ENCODE data around the gene PGAM2. TPM values are rescaled to one million over a fixed set of nuclear protein-coding genes. Genes with fewer than 3 reads are reported as not detected.
A peak's percentile ranks its signal among the peaks of the same experiment; 100 is the strongest.

PGAM2 gene
- total RNA-seq, 1 donor from 2014 or later: 671 TPM

- intact Hi-C loops (cut with micrococcal nuclease): no loop called here
- no peak for TF ChIP-seq CTCF (IDR thresholded peaks at IDR 0.05; ENCODE audit: borderline replicate concordance)
- Histone ChIP-seq H3K36me3 (no peaks in the 10 kb centered on the region), H3K27me3 (ENCODE audit: low read depth) (peaks cover 10% of the 10 kb centered on the region), H3K27ac (replicated peaks) (peak overlapping the region; percentile 56), H3K4me1 (peaks cover 41% of the 10 kb centered on the region), H3K9me3 (replicated peaks) (no peaks in the 10 kb centered on the region), H3K4me3 (no peak overlapping the region)
- DNase-seq: peak; percentile 14
Measured at GRCh38 chr7:44101966-44102845, 36.8 kb upstream of the PGAM2 start.

- TF ChIP-seq CTCF (IDR thresholded peaks at IDR 0.05; ENCODE audit: borderline replicate concordance): no peak
- H3K9me3 ChIP-seq (replicated peaks): no peaks in the 10 kb centered on the region
- peaks cover 41% of the 10 kb centered on the region for H3K4me1 ChIP-seq
- H3K4me3 ChIP-seq: no peak overlapping the region
- no peaks in the 10 kb centered on the region for H3K36me3 ChIP-seq
- peaks cover 10% of the 10 kb centered on the region for H3K27me3 ChIP-seq (ENCODE audit: low read depth)
- peak; percentile 11 for DNase-seq
- peak overlapping the region; percentile 56 for H3K27ac ChIP-seq (replicated peaks)
- intact Hi-C loops (cut with micrococcal nuclease): no loop called here
Measured at GRCh38 chr7:44101303-44101965, 36.1 kb upstream of the PGAM2 start.

- no peak for TF ChIP-seq CTCF (IDR thresholded peaks at IDR 0.05; ENCODE audit: borderline replicate concordance)
- Histone ChIP-seq H3K27ac (replicated peaks) (peak overlapping the region; percentile 56), H3K36me3 (no peaks in the 10 kb centered on the region), H3K4me1 (peaks cover 36% of the 10 kb centered on the region), H3K9me3 (replicated peaks) (no peaks in the 10 kb centered on the region), H3K4me3 (no peak overlapping the region), H3K27me3 (ENCODE audit: low read depth) (peaks cover 10% of the 10 kb centered on the region)
- DNase-seq: no peak
- intact Hi-C loops (cut with micrococcal nuclease): no loop called here
Measured at GRCh38 chr7:44100458-44101302, 35.3 kb upstream of the PGAM2 start.

- Histone ChIP-seq H3K4me1 (peaks cover 26% of the 10 kb centered on the region), H3K27ac (replicated peaks) (peak overlapping the region; percentile 36), H3K27me3 (ENCODE audit: low read depth) (peaks cover 5% of the 10 kb centered on the region), H3K4me3 (no peak overlapping the region), H3K9me3 (replicated peaks) (no peaks in the 10 kb centered on the region), H3K36me3 (no peaks in the 10 kb centered on the region)
- intact Hi-C loops (cut with micrococcal nuclease): no loop called here
- no peak for TF ChIP-seq CTCF (IDR thresholded peaks at IDR 0.05; ENCODE audit: borderline replicate concordance)
- no peak for DNase-seq
Measured at GRCh38 chr7:44099669-44100068, 34.3 kb upstream of the PGAM2 start.

Data from left ventricle myocardium inferior (tissue), 1 donor.